Skeletal muscle tissue (tissue), 4 donors: Measurements from ENCODE around the gene FNDC8. TPM values are rescaled to one million over a fixed set of nuclear protein-coding genes. Genes with fewer than 3 reads are reported as not detected.

ENCODE experiments used
- H3K27ac ChIP-seq: one replicate; pipeline ENCODE4 v1.7.0; 2013; ENCODE audit warnings: mild to moderate bottlenecking, low read depth, low read length, inconsistent platforms
- H3K27me3 ChIP-seq, 3 donors: one replicate each; pipeline ENCODE4 v1.7.0; 2013; ENCODE audit warnings: low read length in 3 of 3; ENCODE audit not compliant: control insufficient read depth in 3 of 3, insufficient read depth in 3 of 3
- H3K36me3 ChIP-seq, 3 donors: one replicate each; pipeline ENCODE4 v1.7.0; 2013; ENCODE audit warnings: low read length in 3 of 3; ENCODE audit not compliant: control insufficient read depth in 3 of 3, insufficient read depth in 3 of 3
- H3K4me1 ChIP-seq, 3 donors: one replicate each; pipeline ENCODE4 v1.7.0; 2013; ENCODE audit warnings: low read length in 3 of 3, mild to moderate bottlenecking in 3 of 3; ENCODE audit not compliant: control insufficient read depth in 3 of 3, insufficient read depth in 3 of 3
- H3K4me3 ChIP-seq, 3 donors: one replicate each; pipeline ENCODE4 v1.7.0; 2013; ENCODE audit warnings: low read length in 3 of 3
- H3K9ac ChIP-seq, 3 donors: one replicate each; pipeline ENCODE4 v1.7.0; 2013; ENCODE audit warnings: low read length in 3 of 3, mild to moderate bottlenecking in 3 of 3, moderate library complexity in 2 of 3, low read depth in 1 of 3
- H3K9me3 ChIP-seq, 3 donors: one replicate each; pipeline ENCODE4 v1.7.0; 2013; ENCODE audit warnings: low read length in 3 of 3; ENCODE audit not compliant: control insufficient read depth in 3 of 3
- total RNA-seq: library from RNA; depleted of rRNA; stranded (reverse); fragments of >200 nt; gene quantifications from one replicate; pipeline ENCODE4 v1.2.3, GENCODE V29; 2014
- donor health status: Osteomylitis.

Gene FNDC8
- total RNA-seq, 1 donor from 2014 or later: not detected

GRCh38 chr17:35117984-35118383, 3.4 kb upstream of the FNDC8 start:
- no peak overlapping the region for H3K4me3 ChIP-seq
- H3K27me3 ChIP-seq: no peaks in the 10 kb centered on the region
- peaks cover 11 to 14% (median 13%) of the 10 kb centered on the region in 3 donors for H3K4me1 ChIP-seq
- H3K27ac ChIP-seq: no peak overlapping the region
- H3K9me3 ChIP-seq: no peaks in the 10 kb centered on the region
- H3K36me3 ChIP-seq: peaks cover 0 to 3% (median 0%) of the 10 kb centered on the region in 3 donors
- no peak overlapping the region for H3K9ac ChIP-seq

DNA sequence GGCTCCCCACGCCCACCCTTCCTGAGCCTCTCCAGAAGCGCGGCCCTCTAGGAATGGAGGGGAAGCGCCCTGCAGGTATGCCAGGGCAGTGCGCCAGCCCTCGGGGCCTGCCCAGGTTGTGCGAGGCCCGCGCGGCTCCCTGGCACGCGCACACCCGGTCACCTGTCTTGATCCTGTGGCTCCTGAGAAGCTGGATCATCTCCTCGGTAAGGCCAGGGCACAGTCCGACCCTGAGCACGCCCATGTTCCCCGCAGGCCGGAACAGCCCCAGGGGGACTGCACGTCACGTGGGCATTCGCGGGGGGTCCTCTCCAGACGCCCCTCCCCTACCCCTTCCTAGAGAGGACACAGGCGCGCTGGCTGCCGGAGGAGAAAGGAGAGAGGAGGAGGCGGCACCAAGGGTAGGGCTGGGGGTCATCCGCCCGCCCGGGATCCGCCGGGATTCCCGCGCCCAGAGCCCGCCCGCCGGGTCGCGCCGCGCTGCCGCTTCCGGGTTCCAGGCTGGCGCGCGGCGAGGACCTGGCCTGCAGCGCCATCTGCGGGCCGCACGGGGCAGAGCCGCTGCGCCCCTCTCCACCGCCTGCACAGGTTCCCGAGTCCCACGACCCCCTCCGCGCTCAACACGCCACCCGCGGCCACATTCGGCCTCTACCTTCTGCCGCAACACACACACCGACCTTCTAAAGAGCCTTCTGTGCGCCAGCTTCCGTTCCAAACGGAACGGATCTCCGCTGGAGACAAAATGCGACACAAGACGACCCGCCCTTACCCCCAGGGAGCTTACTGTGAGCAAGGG, 1.8 kb upstream of the FNDC8 start, which contains the start of gene RAD51D:
TSS of gene RAD51D (minus strand) at position 491 of the 796 bp plus-strand sequence. CDS start at position 244, 247 bp downstream.
- Histone ChIP-seq H3K27me3 (no peaks in the 10 kb centered on the region), H3K27ac (peak within 1 kb of the TSS; percentile 36), H3K4me1 (peaks cover 11 to 14% (median 13%) of the 10 kb centered on the region in 3 donors), H3K4me3 (peak within 1 kb of the TSS; percentile 80 to 94 (median 83)), H3K9me3 (no peaks in the 10 kb centered on the region), H3K9ac (peak within 1 kb of the TSS; percentile 79 to 90 (median 89)), H3K36me3 (peaks cover 0 to 3% (median 0%) of the 10 kb centered on the region in 3 donors)

GRCh38 chr17:35127751-35128514, 6.5 kb downstream of the FNDC8 start:
- H3K4me3 ChIP-seq: no peak overlapping the region
- H3K36me3 ChIP-seq: peaks cover 14 to 21% (median 17%) of the 10 kb centered on the region in 3 donors
- peaks cover 0 to 8% (median 4%) of the 10 kb centered on the region in 3 donors for H3K4me1 ChIP-seq
- H3K27ac ChIP-seq: no peak overlapping the region
- H3K27me3 ChIP-seq: no peaks in the 10 kb centered on the region
- no peaks in the 10 kb centered on the region for H3K9me3 ChIP-seq
- no peak overlapping the region for H3K9ac ChIP-seq

GRCh38 chr17:35129154-35129972, 7.9 kb downstream of the FNDC8 start:
- H3K4me3 ChIP-seq: no peak overlapping the region
- no peaks in the 10 kb centered on the region for H3K9me3 ChIP-seq
- H3K36me3 ChIP-seq: peaks cover 26 to 35% (median 29%) of the 10 kb centered on the region in 3 donors
- no peak overlapping the region for H3K27ac ChIP-seq
- peaks cover 0 to 8% (median 4%) of the 10 kb centered on the region in 3 donors for H3K4me1 ChIP-seq
- H3K9ac ChIP-seq: no peak overlapping the region
- no peaks in the 10 kb centered on the region for H3K27me3 ChIP-seq

GRCh38 chr17:35129973-35130351, 8.5 kb downstream of the FNDC8 start:
- H3K9ac ChIP-seq: no peak overlapping the region

GRCh38 chr17:35130392-35130791, 9.0 kb downstream of the FNDC8 start:
- H3K36me3 ChIP-seq: peaks cover 36 to 44% (median 38%) of the 10 kb centered on the region in 3 donors
- peaks cover 0 to 8% (median 4%) of the 10 kb centered on the region in 3 donors for H3K4me1 ChIP-seq
- no peak overlapping the region for H3K9ac ChIP-seq
- no peak overlapping the region for H3K4me3 ChIP-seq
- no peak overlapping the region for H3K27ac ChIP-seq
- no peaks in the 10 kb centered on the region for H3K27me3 ChIP-seq
- no peaks in the 10 kb centered on the region for H3K9me3 ChIP-seq

More at GRCh38 chr17:35129973-35130351, 8.5 kb downstream of the FNDC8 start:
- H3K9me3 ChIP-seq: no peaks in the 10 kb centered on the region
- H3K27me3 ChIP-seq: no peaks in the 10 kb centered on the region
- peaks cover 0 to 8% (median 4%) of the 10 kb centered on the region in 3 donors for H3K4me1 ChIP-seq
- H3K27ac ChIP-seq: no peak overlapping the region
- H3K4me3 ChIP-seq: no peak overlapping the region
- peaks cover 32 to 40% (median 34%) of the 10 kb centered on the region in 3 donors for H3K36me3 ChIP-seq

DNA sequence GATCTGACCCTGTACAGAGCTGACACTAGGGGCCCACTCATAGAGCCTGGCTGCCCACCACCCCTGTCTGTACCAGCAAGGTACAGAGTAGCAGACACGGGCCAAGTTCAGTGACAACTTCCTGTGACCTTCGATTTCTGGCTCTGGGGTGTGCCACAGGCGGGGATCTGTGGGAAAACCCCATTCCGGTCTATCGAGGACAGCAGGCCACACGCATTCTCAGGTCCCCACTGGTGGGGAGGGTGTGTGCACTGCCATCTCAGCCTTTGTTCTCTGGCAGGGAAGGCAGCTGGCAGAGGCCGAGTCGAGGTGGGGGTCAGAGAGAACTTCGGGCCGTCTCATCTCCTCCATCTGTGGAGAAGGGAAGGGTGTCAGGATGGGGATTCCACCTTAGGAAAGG, 10.7 kb downstream of the FNDC8 start:
- H3K36me3 ChIP-seq: peaks cover 52 to 62% (median 53%) of the 10 kb centered on the region in 3 donors

GRCh38 chr17:35132816-35133550, 11.6 kb downstream of the FNDC8 start:
- no peak overlapping the region for H3K4me3 ChIP-seq
- peaks cover 0 to 8% (median 0%) of the 10 kb centered on the region in 3 donors for H3K4me1 ChIP-seq
- H3K27ac ChIP-seq: no peak overlapping the region
- peaks cover 59 to 70% (median 62%) of the 10 kb centered on the region in 3 donors for H3K36me3 ChIP-seq
- no peaks in the 10 kb centered on the region for H3K27me3 ChIP-seq
- H3K9me3 ChIP-seq: no peaks in the 10 kb centered on the region
- no peak overlapping the region for H3K9ac ChIP-seq

More for the DNA sequence above, 10.7 kb downstream of the FNDC8 start:
- no peaks in the 10 kb centered on the region for H3K9me3 ChIP-seq
- H3K9ac ChIP-seq: no peak overlapping the region
- H3K4me3 ChIP-seq: no peak overlapping the region
- no peaks in the 10 kb centered on the region for H3K27me3 ChIP-seq
- peaks cover 0 to 8% (median 4%) of the 10 kb centered on the region in 3 donors for H3K4me1 ChIP-seq
- no peak overlapping the region for H3K27ac ChIP-seq

DNA sequence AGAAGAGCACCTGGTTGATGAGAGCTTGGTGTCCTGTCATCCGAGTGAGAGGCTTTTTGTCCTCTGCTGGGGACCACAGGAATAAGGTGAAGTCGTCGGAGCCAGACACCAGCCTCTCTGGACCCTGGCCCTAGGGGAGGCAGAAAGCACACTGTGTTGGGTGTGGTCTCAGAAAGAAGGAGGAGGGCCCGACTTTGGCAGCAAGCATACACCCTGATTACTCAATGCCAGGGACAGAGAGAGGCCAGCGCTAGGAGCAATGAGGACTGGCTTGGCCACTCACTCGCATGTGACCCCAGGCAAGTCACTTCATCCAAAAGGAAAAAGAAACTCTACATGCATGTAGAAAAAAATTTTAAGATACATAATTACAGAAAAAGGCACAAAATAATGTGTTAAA, 13.9 kb downstream of the FNDC8 start:
- Histone ChIP-seq H3K27ac (no peak overlapping the region), H3K9ac (no peak overlapping the region), H3K9me3 (no peaks in the 10 kb centered on the region), H3K4me3 (no peak overlapping the region), H3K27me3 (no peaks in the 10 kb centered on the region), H3K4me1 (no peaks in the 10 kb centered on the region), H3K36me3 (peaks cover 70 to 88% (median 81%) of the 10 kb centered on the region in 3 donors)
